ENCODE data around the gene ALS2. TPM values are rescaled to one million over a fixed set of nuclear protein-coding genes. Genes with fewer than 3 reads are reported as not detected.
"Not testable (repeated sequence)": the region's sequence is repeated elsewhere in the genome, so short reads cannot be mapped to it uniquely, and the experiment has no call there.

ALS2 gene
- total and polyA plus RNA-seq, 4 donors: 21.7 to 42.1 (median 27.9) TPM

DNA sequence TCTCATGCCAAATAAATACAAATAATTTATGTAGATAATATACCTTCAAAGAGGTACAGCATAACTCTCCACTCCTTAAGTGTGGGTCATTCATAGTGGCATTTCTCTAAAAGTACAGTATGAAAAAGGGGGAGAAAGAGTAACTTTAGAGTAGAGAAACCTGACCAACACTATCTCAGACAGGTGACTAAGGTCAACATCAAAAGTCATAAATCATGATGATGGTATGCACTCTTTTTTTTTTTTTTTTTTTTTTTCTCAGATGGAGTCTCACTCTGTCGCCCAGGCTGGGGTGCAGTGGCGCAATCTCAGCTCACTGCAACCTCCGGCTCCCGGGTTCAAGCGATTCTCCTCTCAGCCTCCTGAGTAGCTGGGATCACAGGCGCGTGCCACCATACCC lies 29.9 kb upstream of the ALS2 start:
- not testable (repeated sequence) for H3K4me3 ChIP-seq (ENCODE audit: low read depth, low read length); H3K36me3 ChIP-seq (ENCODE audit: control insufficient read depth, insufficient read depth, low read length); H3K4me1 ChIP-seq (ENCODE audit: control insufficient read depth, insufficient read depth, low read length); H3K9me3 ChIP-seq (ENCODE audit: control insufficient read depth, insufficient read depth, low read length); DNase-seq (ENCODE audit: low read depth in 4 of 6, low spot score in 6 of 6); H3K27me3 ChIP-seq (ENCODE audit: control insufficient read depth, insufficient read depth, low read length); H3K27ac ChIP-seq (ENCODE audit: low read depth, low read length)
- WGBS (ENCODE audit: insufficient coverage): 97% methylated on average over 6 of the region's 7 CpGs

DNA sequence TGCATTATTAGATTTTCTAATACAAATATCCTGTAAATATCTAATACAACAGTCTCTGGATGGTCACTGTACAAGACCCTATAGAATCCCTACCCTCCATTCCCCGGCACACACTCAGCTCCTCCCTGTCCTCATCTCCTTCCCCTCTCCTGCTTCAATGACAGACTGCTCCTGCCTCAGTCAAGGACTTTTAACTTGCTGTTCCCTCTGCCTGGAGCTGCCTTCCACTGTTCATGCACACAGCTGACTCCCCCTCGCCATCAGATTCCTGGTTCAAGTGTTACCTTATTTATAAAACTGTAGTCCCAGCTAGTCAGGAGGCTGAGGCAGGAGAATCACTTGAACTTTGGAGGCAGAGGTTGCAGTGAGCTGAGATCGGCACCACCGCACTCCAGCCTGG lies 28.9 kb upstream of the ALS2 start:
- WGBS (ENCODE audit: insufficient coverage): 89% methylated on average over 1 of the region's 4 CpGs
- Histone ChIP-seq H3K36me3 (ENCODE audit: control insufficient read depth, insufficient read depth, low read length) (no peaks in the 10 kb centered on the region), H3K27me3 (ENCODE audit: control insufficient read depth, insufficient read depth, low read length) (no peaks in the 10 kb centered on the region), H3K9me3 (ENCODE audit: control insufficient read depth, insufficient read depth, low read length) (no peaks in the 10 kb centered on the region), H3K4me1 (ENCODE audit: control insufficient read depth, insufficient read depth, low read length) (peaks cover 6% of the 10 kb centered on the region), H3K27ac (ENCODE audit: low read depth, low read length) (no peak overlapping the region), H3K4me3 (ENCODE audit: low read depth, low read length) (no peak overlapping the region)
- DNase-seq (ENCODE audit: low read depth in 4 of 6, low spot score in 6 of 6): no peak

DNA sequence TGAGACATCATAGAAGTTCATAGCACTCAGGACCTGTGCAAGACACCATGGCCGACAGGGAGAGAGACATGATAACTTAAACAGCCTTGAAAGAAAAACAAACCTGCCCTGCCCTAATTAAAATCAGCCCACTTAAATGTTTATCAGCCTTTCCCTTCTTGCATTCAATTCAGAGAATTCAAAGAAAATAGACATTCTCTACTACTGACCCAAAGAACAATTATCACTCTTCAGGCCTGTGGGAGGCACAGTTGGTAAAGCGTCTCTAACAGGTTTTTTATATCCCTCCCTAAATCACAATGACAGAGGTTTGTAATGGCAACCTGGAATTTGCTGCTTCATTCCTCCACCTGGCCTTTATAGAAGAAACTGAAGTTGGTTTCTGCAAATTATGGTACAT lies 27.3 kb upstream of the ALS2 start:
- Histone ChIP-seq H3K27me3 (ENCODE audit: control insufficient read depth, insufficient read depth, low read length) (no peaks in the 10 kb centered on the region), H3K27ac (ENCODE audit: low read depth, low read length) (no peak overlapping the region), H3K36me3 (ENCODE audit: control insufficient read depth, insufficient read depth, low read length) (no peaks in the 10 kb centered on the region), H3K9me3 (ENCODE audit: control insufficient read depth, insufficient read depth, low read length) (no peaks in the 10 kb centered on the region), H3K4me1 (ENCODE audit: control insufficient read depth, insufficient read depth, low read length) (peaks cover 6% of the 10 kb centered on the region), H3K4me3 (ENCODE audit: low read depth, low read length) (no peak overlapping the region)
- WGBS (ENCODE audit: insufficient coverage): 67% methylated on average over 1 of the region's 2 CpGs
- peak in 1 of 6 donors; percentile 7 for DNase-seq (ENCODE audit: low read depth in 4 of 6, low spot score in 6 of 6)

DNA sequence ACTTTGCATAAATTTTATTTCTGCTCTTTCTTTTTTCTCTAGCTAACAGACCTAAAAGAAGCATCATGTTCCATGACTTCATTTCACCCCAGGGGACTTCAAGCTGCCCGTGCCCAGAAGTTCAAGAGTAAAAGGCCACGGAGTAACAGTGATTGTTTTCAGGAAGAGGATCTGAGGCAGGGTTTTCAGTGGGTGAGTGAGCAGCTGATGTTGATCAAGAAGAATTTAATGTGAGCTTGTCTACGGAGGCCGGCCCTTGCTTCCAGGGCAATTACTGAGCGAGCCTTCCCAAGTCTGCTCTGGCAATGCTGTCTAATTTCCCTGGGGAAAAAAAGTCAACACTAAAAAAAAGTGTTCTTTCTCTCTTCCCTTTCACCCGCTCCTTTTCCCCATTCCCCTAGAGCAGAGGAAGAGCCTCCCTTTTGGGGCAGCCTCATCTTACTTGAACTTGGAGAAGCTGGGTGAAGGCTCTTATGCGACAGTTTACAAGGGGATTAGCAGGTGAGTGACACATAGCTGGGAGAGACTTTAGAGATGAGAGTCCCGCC lies 26.8 kb upstream of the ALS2 start:
- WGBS (ENCODE audit: insufficient coverage): 16% methylated on average over 5 of the region's 8 CpGs
- Histone ChIP-seq H3K36me3 (ENCODE audit: control insufficient read depth, insufficient read depth, low read length) (no peaks in the 10 kb centered on the region), H3K27ac (ENCODE audit: low read depth, low read length) (peak overlapping the region; percentile 35), H3K9me3 (ENCODE audit: control insufficient read depth, insufficient read depth, low read length) (no peaks in the 10 kb centered on the region), H3K27me3 (ENCODE audit: control insufficient read depth, insufficient read depth, low read length) (no peaks in the 10 kb centered on the region), H3K4me3 (ENCODE audit: low read depth, low read length) (no peak overlapping the region), H3K4me1 (ENCODE audit: control insufficient read depth, insufficient read depth, low read length) (peaks cover 6% of the 10 kb centered on the region)
- peak in 2 of 6 donors; percentile 25 to 55 for DNase-seq (ENCODE audit: low read depth in 4 of 6, low spot score in 6 of 6)

DNA sequence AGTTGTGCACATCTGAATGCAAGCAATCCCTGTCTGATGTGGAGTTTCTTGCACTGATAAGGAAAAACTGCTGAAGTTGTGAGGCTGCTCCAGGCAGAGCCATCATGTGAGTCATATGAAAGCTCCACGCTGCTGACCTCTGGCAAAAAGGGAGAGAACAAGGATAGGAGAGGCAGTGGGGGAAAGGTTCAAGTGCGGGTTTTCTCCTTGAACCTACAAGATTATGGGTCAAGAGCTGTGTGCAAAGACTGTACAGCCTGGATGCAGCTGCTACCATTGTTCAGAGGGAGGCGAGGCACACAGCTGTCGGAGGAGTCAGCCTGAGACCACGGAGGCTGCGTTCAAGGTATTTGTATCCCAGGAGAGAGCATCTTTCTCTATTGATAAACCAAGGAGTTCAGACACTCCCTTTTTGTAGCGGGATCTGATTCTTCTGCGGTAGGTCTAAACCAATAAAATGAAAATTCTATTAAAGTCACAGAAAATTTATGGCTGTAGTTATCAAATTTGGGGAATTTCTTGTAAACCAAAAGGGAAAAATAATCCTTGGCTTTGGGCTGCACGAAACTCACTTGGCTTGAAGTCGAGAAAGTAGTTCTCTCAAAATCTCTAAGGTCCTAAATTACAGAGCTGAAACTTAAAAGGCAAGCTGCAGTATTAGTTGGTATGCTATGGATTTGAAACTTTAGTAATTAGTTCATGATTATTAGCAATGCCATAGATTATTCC lies 25.9 kb upstream of the ALS2 start, which contains the start of gene CDK15:
Gene CDK15 (plus strand): TSS at position 96 of the 729 bp plus-strand sequence. CDS start 128 bp downstream, at position 224.
- H3K4me1 ChIP-seq (ENCODE audit: control insufficient read depth, insufficient read depth, low read length): peaks cover 6% of the 10 kb centered on the region
- peak within 1 kb of the TSS; percentile 35 for H3K27ac ChIP-seq (ENCODE audit: low read depth, low read length)
- no peak within 1 kb of the TSS for H3K4me3 ChIP-seq (ENCODE audit: low read depth, low read length)
- no peaks in the 10 kb centered on the region for H3K9me3 ChIP-seq (ENCODE audit: control insufficient read depth, insufficient read depth, low read length)
- 29% methylated on average over 6 of the region's 10 CpGs for WGBS (ENCODE audit: insufficient coverage)
- peak in 1 of 6 donors; percentile 18 for DNase-seq (ENCODE audit: low read depth in 4 of 6, low spot score in 6 of 6)
- H3K36me3 ChIP-seq (ENCODE audit: control insufficient read depth, insufficient read depth, low read length): no peaks in the 10 kb centered on the region
- no peaks in the 10 kb centered on the region for H3K27me3 ChIP-seq (ENCODE audit: control insufficient read depth, insufficient read depth, low read length)

DNA sequence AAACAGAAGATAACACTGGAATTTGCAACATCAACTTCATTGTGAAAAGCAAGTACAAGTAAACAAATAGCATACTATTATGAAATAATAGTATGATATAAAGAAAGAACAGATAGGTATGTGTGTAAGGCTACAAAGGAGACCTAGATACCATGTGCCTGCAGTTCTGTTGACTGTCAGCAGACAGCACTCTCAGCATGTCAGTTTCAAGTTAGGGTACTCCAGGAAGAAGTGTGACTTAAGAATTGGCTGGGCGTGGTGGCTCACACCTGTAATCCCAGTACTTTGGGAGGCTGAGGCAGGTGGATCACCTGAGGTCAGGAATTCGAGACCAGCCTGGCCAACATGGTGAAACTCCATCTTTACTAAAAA lies 18.2 kb upstream of the ALS2 start:
- H3K9me3 ChIP-seq (ENCODE audit: control insufficient read depth, insufficient read depth, low read length); H3K4me1 ChIP-seq (ENCODE audit: control insufficient read depth, insufficient read depth, low read length); H3K27ac ChIP-seq (ENCODE audit: low read depth, low read length); H3K27me3 ChIP-seq (ENCODE audit: control insufficient read depth, insufficient read depth, low read length); H3K36me3 ChIP-seq (ENCODE audit: control insufficient read depth, insufficient read depth, low read length); H3K4me3 ChIP-seq (ENCODE audit: low read depth, low read length): not testable (repeated sequence)
- DNase-seq (ENCODE audit: low read depth in 4 of 6, low spot score in 6 of 6): peak in 1 of 6 donors; percentile 27
- 29% methylated on average over 1 of the region's 2 CpGs for WGBS (ENCODE audit: insufficient coverage)

DNA sequence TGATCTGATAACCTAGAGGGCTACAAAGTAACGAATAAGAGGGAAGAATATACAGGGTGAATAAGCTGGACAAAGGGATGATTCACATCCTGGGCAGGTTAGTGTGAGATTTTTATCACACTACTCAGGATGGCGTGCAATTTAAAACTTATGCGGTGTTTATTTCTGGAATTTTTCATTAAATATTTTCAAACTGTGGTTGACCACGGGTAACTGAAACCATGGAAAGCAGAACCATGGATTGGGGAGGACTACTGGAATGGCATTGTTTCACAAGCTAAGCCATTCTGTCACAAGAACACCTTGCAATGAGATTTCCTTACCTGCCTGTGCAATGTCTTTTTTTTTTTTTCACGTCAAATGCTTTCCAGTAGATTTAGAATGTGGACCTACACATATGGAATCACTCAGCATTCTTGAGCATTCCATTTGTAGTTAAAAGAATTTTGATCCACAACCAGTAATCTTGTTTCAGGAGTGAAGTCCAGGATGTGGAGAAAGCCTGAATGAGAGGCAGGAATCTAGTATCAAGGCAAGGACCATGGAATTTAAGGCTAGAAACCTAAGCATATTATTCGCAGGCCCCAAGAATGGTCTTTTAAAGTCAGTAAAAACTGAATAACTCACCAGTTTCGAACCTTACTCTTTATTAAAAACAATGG lies 17.6 kb upstream of the ALS2 start:
- H3K36me3 ChIP-seq (ENCODE audit: control insufficient read depth, insufficient read depth, low read length): no peaks in the 10 kb centered on the region
- H3K27ac ChIP-seq (ENCODE audit: low read depth, low read length): no peak overlapping the region
- H3K27me3 ChIP-seq (ENCODE audit: control insufficient read depth, insufficient read depth, low read length): no peaks in the 10 kb centered on the region
- H3K4me1 ChIP-seq (ENCODE audit: control insufficient read depth, insufficient read depth, low read length): no peaks in the 10 kb centered on the region
- H3K9me3 ChIP-seq (ENCODE audit: control insufficient read depth, insufficient read depth, low read length): no peaks in the 10 kb centered on the region
- 100% methylated on average over 1 of the region's 7 CpGs for WGBS (ENCODE audit: insufficient coverage)
- no peak for DNase-seq (ENCODE audit: low read depth in 4 of 6, low spot score in 6 of 6)
- no peak overlapping the region for H3K4me3 ChIP-seq (ENCODE audit: low read depth, low read length)

DNA sequence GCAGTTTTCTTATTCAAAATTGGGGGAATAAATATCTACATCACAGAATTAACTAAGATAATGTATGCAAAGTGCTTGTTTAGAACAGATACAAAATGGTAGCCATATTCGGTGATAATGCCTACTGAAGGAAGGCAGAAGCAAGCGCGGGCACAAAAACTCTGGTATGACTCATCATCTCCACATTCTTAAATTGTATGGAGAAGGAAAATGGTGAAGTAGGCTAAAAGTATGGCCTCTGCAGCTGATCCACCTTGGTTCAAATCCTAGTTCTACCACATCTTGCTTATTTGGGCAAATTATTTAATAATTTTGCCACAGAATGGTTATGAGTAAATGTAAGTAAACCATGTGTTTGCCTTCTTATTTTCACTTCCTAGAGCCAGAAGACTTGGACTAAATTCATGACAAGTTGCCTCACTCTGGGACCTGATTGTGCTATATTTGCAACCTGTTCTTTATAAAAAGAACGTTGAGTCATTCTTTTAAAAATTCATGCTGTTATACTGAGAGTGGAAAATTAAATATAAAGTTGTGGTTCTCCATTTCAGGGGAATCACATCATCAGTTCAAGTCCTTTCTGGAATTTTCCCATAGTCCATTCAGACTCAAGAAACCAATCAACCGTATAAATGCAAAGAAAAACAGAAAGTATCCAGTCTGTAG lies 16.6 kb upstream of the ALS2 start:
- H3K27me3 ChIP-seq (ENCODE audit: control insufficient read depth, insufficient read depth, low read length): no peaks in the 10 kb centered on the region
- no peaks in the 10 kb centered on the region for H3K9me3 ChIP-seq (ENCODE audit: control insufficient read depth, insufficient read depth, low read length)
- H3K4me3 ChIP-seq (ENCODE audit: low read depth, low read length): no peak overlapping the region
- DNase-seq (ENCODE audit: low read depth in 4 of 6, low spot score in 6 of 6): no peak
- H3K4me1 ChIP-seq (ENCODE audit: control insufficient read depth, insufficient read depth, low read length): no peaks in the 10 kb centered on the region
- WGBS (ENCODE audit: insufficient coverage): 100% methylated on average over 1 of the region's 5 CpGs
- no peaks in the 10 kb centered on the region for H3K36me3 ChIP-seq (ENCODE audit: control insufficient read depth, insufficient read depth, low read length)
- no peak overlapping the region for H3K27ac ChIP-seq (ENCODE audit: low read depth, low read length)

DNA sequence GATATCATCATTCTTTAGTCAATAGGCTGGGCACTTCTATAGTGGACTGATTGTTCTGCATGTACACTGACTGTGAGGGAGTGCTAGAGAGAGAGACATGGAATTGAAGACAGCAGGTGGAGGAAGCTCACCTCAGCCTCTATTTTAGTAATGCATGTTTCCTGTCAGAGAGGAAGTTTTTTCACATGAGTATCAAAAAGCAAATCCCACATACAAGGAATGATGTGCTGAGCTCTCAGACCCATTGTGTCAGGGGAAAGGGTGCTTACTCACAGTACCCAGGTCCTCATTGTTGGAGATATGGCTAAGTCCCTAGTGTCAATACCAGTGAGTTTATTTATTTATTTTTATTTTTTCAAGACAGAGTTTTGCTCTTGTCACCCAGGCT lies 15.7 kb upstream of the ALS2 start:
- Histone ChIP-seq H3K27me3 (ENCODE audit: control insufficient read depth, insufficient read depth, low read length) (no peaks in the 10 kb centered on the region), H3K9me3 (ENCODE audit: control insufficient read depth, insufficient read depth, low read length) (no peaks in the 10 kb centered on the region), H3K4me3 (ENCODE audit: low read depth, low read length) (no peak overlapping the region), H3K4me1 (ENCODE audit: control insufficient read depth, insufficient read depth, low read length) (no peaks in the 10 kb centered on the region), H3K27ac (ENCODE audit: low read depth, low read length) (no peak overlapping the region), H3K36me3 (ENCODE audit: control insufficient read depth, insufficient read depth, low read length) (no peaks in the 10 kb centered on the region)
- DNase-seq (ENCODE audit: low read depth in 4 of 6, low spot score in 6 of 6): no peak

Measured in spinal cord (tissue), 10 donors.